Head of caudate nucleus (tissue), 42 donors: ENCODE results near the gene MRPL42.
"Not testable (repeated sequence)": the region's sequence is repeated elsewhere in the genome, so short reads cannot be mapped to it uniquely, and the experiment has no call there.

Source experiments
- DNase-seq, 42 donors: peaks; one replicate each; pipeline versions ENCODE4 v3.0.0 to v3.0.0-alpha.2; 2020 to 2021; ENCODE audit warnings: mixed read lengths in 7 of 42
- intact Hi-C: fragments of 100-400 bp; cut with DNase I; formaldehyde crosslinking; loops from one replicate; pipeline ENCODE4 v1.15.0; 2022

Gene MRPL42

GRCh38 chr12:93483151-93483807 is 16.0 kb downstream of the MRPL42 start:
- intact Hi-C loops = no loop called here
- no peak for DNase-seq

- no peak for DNase-seq
- intact Hi-C loops = no loop called here
These were observed 17.1 kb downstream of the MRPL42 start for GRCh38 chr12:93484315-93484981.

GRCh38 chr12:93492808-93493207 is 25.5 kb downstream of the MRPL42 start:
- DNase-seq, intact Hi-C loops: not testable (repeated sequence)

- intact Hi-C loops = no loop called here
- no peak for DNase-seq
These were observed 26.8 kb downstream of the MRPL42 start for GRCh38 chr12:93494096-93494495.

GRCh38 chr12:93497456-93497855 is 30.1 kb downstream of the MRPL42 start:
- DNase-seq = no peak
- intact Hi-C loops = no loop called here

- DNase-seq, intact Hi-C loops: not testable (repeated sequence)
These were observed 31.5 kb downstream of the MRPL42 start for GRCh38 chr12:93498813-93499212.

- no peak for DNase-seq
- intact Hi-C loops = loop anchor here (5.0 kb wide), 2 partner anchors 67 to 602 kb away; no protein-coding TSS in a partner anchor
These were observed 32.9 kb downstream of the MRPL42 start for GRCh38 chr12:93500201-93500600.

GRCh38 chr12:93500667-93501066 is 33.4 kb downstream of the MRPL42 start:
- intact Hi-C loops = loop anchor here (5.0 kb wide), 2 partner anchors 67 to 602 kb away; no protein-coding TSS in a partner anchor
- DNase-seq = no peak

GRCh38 chr12:93502802-93503623 is 35.7 kb downstream of the MRPL42 start:
- DNase-seq = peak in 36 of 42 donors; percentile 16 to 85 (median 62)
- intact Hi-C loops = loop anchor here (5.0 kb wide), 2 partner anchors 64 to 599 kb away; no protein-coding TSS in a partner anchor

- intact Hi-C loops = no loop called here
- DNase-seq = no peak
These were observed 39.9 kb downstream of the MRPL42 start for GRCh38 chr12:93507165-93507564.

- no peak for DNase-seq
- intact Hi-C loops = no loop called here
These were observed 42.2 kb downstream of the MRPL42 start for GRCh38 chr12:93509506-93509905.

GRCh38 chr12:93514853-93515252 is 47.5 kb downstream of the MRPL42 start:
- DNase-seq = no peak
- intact Hi-C loops = no loop called here

GRCh38 chr12:93518725-93519124 is 51.4 kb downstream of the MRPL42 start:
- intact Hi-C loops = no loop called here
- no peak for DNase-seq

GRCh38 chr12:93519859-93520258 is 52.5 kb downstream of the MRPL42 start:
- intact Hi-C loops = no loop called here
- no peak for DNase-seq

GRCh38 chr12:93520454-93520853 is 53.1 kb downstream of the MRPL42 start:
- intact Hi-C loops = no loop called here
- no peak for DNase-seq

- peak in 2 of 42 donors; percentile 9 to 13 for DNase-seq
- intact Hi-C loops = no loop called here
These were observed 54.1 kb downstream of the MRPL42 start for GRCh38 chr12:93521225-93522080.

GRCh38 chr12:93524386-93525133 is 57.2 kb downstream of the MRPL42 start:
- intact Hi-C loops = no loop called here
- DNase-seq = no peak

- DNase-seq = no peak
- intact Hi-C loops = no loop called here
These were observed 59.6 kb downstream of the MRPL42 start for GRCh38 chr12:93526786-93527428.
